Ovary (tissue), 3 donors: ENCODE measurements around the gene ANKRD6.

Experiments used
- EP300 ChIP-seq: sonication (generic); formaldehyde crosslinking; IDR thresholded peaks from one replicate; pipeline ENCODE4 v1.6.1; 2017; ENCODE audit warnings: antibody characterized with exemption
- POLR2A ChIP-seq: fragments of 450-650 bp; IDR thresholded peaks from one replicate; pipeline ENCODE4 v1.6.1; 2017; ENCODE audit warnings: antibody characterized with exemption, mild to moderate bottlenecking, moderate library complexity
- TF ChIP-seq, protein P1 (sequence below), 3 donors: fragments of 450-650 bp in 2 of 3; fragments of 200-600 bp in 1 of 3; IDR thresholded peaks; one replicate each; pipeline versions ENCODE4 v1.5.1 to v1.8.0; 2016 to 2022; ENCODE audit warnings: antibody characterized with exemption in 3 of 3, mild to moderate bottlenecking in 1 of 3
- donor health status: DM: no; HTN: no; CAD: no.

DNA sequence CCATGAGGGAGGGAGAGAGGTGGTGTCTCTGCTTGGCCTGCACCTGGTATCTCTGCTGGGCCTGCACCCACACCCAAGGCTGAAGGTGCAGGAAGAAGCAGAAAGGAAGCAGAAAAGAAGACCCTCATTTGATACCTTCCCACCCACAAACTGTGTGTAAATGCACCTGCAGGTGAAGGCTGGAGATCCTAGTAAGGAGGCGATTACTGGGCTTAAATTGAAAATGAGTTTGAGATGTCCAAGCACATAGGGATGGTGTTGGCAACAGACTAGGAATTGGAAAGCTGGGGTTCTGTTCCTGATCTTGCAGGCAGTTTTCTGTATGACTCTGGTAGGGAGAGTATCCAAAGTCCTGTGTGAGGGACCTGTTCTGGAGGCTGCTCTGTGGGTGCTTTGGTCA is 130.9 kb downstream of the ANKRD6 start:
- TF ChIP-seq, protein P1, sequence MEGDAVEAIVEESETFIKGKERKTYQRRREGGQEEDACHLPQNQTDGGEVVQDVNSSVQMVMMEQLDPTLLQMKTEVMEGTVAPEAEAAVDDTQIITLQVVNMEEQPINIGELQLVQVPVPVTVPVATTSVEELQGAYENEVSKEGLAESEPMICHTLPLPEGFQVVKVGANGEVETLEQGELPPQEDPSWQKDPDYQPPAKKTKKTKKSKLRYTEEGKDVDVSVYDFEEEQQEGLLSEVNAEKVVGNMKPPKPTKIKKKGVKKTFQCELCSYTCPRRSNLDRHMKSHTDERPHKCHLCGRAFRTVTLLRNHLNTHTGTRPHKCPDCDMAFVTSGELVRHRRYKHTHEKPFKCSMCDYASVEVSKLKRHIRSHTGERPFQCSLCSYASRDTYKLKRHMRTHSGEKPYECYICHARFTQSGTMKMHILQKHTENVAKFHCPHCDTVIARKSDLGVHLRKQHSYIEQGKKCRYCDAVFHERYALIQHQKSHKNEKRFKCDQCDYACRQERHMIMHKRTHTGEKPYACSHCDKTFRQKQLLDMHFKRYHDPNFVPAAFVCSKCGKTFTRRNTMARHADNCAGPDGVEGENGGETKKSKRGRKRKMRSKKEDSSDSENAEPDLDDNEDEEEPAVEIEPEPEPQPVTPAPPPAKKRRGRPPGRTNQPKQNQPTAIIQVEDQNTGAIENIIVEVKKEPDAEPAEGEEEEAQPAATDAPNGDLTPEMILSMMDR (IDR thresholded peaks at IDR 0.05): no peak
- no peak for TF ChIP-seq POLR2A
- no peak for TF ChIP-seq EP300
